Small intestine (tissue), 7 donors: ENCODE data around the gene LMBRD1. TPM values are rescaled to one million over a fixed set of nuclear protein-coding genes. Genes with fewer than 3 reads are reported as not detected.

ENCODE experiments used
- DNase-seq, 2 donors: peaks; one replicate each; pipeline versions ENCODE4 v3.0.0 to v3.0.0-alpha.2; 2013
- FAIRE-seq: peaks from 2 replicates; lab custom pipeline; 2012; peaks lifted over from hg19 to GRCh38; lab: Jason Lieb, UNC
- H3K27ac ChIP-seq, 3 donors: one replicate each; pipeline ENCODE4 v1.5.1; 2013; ENCODE audit warnings: low read length in 2 of 3, mild to moderate bottlenecking in 2 of 3, control low read depth in 1 of 3, inconsistent platforms in 1 of 3, low read depth in 1 of 3, moderate library complexity in 1 of 3
- H3K27me3 ChIP-seq, 3 donors: one replicate each; pipeline ENCODE4 v1.6.1; 2013; ENCODE audit warnings: low read length in 3 of 3, inconsistent platforms in 1 of 3; ENCODE audit not compliant: control insufficient read depth in 3 of 3, insufficient read depth in 3 of 3
- H3K36me3 ChIP-seq, 3 donors: one replicate each; pipeline ENCODE4 v1.6.1; 2013; ENCODE audit warnings: low read length in 3 of 3, inconsistent platforms in 1 of 3, low read depth in 1 of 3, mild to moderate bottlenecking in 1 of 3, moderate library complexity in 1 of 3; ENCODE audit not compliant: control insufficient read depth in 3 of 3, insufficient read depth in 2 of 3
- H3K4me1 ChIP-seq, 3 donors: one replicate each; pipeline ENCODE4 v1.6.1; 2013; ENCODE audit warnings: low read length in 2 of 3, inconsistent platforms in 1 of 3, low read depth in 1 of 3, mild to moderate bottlenecking in 1 of 3, moderate library complexity in 1 of 3; ENCODE audit not compliant: control insufficient read depth in 3 of 3, insufficient read depth in 2 of 3
- H3K4me3 ChIP-seq, 3 donors: one replicate each; pipeline ENCODE4 v1.5.1; 2013; ENCODE audit warnings: low read length in 3 of 3, control low read depth in 1 of 3, inconsistent platforms in 1 of 3, low read depth in 1 of 3, mild to moderate bottlenecking in 1 of 3, moderate library complexity in 1 of 3
- H3K9me3 ChIP-seq, 2 donors: one replicate each; pipeline ENCODE4 v1.6.1; 2013; ENCODE audit warnings: low read depth in 1 of 2, low read length in 1 of 2; ENCODE audit not compliant: control insufficient read depth in 2 of 2, insufficient read depth in 1 of 2
- WGBS, 3 donors: extraction: QIAGEN DNeasy Blood & Tissue Kit; methylation state at CpG; one replicate each; pipeline ENCODE4 v1.1.7; 2013; 5-methylcytosine and 5-hydroxymethylcytosine counted together
- polyA plus RNA-seq, 4 donors: library from polyadenylated mRNA; stranded (reverse) in 3 of 4; unstranded in 1 of 4; fragments of 200-250 nt in 3 of 4; fragments of 120-200 nt in 1 of 4; gene quantifications; one replicate each; pipeline versions ENCODE4 v1.2.1 to v1.2.3, GENCODE V29; 2013
- donor health status: healthy with polysubstance abuse.
- donor health status: control.
- donor health status: control.
- donor health status: Bipolar disorder and iron deficiency.
- donor health status: healthy.

LMBRD1 gene
- polyA plus RNA-seq, 4 donors, result 23.5 to 108 (median 36.0) TPM

DNA sequence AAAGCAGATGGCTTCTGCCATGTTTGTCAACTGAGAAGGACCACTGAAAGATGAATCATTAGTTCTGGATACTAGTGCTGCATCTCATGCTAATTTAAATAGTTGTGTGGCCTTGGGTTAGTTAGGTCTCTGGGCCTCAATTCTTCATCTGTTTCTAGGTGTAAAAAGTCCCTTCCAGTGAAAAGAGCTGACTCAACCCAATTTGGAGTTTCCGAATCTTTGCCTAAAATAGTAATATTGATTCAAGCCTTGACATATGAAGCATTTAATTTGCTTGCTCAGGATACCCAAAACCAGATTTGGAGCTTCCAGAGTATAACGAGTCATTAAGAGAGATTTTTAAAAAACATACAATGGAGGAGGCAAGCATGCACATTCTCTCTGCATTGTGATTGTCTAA lies 163.9 kb downstream of the LMBRD1 start:
- DNase-seq, result no peak
- peaks cover 0 to 2% of the 10 kb centered on the region in 2 donors for H3K9me3 ChIP-seq
- no peak for FAIRE-seq
- H3K27ac ChIP-seq, result no peak overlapping the region
- WGBS, 3 donors, result 67 to 84% (median 69%) methylated on average over 2 of the region's 2 CpGs
- H3K36me3 ChIP-seq, result no peaks in the 10 kb centered on the region
- no peak overlapping the region for H3K4me3 ChIP-seq
- no peaks in the 10 kb centered on the region for H3K4me1 ChIP-seq
- no peaks in the 10 kb centered on the region for H3K27me3 ChIP-seq

DNA sequence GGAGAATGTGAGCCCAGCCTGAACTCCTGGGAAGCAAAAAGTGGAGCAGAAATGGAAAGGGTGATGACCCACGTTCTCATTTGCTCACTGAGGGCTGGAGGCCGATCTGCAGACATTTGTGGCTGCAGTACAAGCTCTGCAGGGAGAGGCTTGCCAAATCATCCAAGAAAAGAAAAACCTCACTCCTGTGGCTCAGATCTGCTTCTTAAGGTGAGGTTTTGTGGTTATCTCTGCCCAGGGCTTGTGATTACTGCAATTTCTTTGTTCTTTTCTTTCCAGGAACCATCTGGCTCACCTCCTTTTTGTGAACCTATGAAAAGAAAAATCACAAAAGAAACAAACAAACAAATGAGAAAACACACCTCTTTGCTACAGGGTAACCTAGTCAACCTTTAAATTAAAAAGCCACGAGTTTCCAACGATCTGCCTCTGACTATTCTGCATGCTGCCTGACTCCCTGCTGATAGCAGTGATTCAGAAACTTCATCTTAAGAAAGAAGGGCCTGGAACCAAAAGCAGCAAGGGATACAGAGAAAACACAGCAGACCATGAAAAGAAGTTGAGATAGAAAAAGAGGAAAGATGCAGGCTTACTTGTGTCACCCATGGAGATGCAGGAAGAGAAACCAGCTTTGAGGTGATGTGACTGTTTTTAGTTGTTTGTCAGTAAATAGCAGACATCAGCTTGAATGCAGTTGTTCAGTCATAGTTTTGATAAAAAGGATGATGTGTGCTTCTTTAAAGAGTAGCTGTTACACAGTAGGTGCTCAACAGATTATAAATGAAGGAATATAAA lies 165.1 kb downstream of the LMBRD1 start:
- Histone ChIP-seq H3K4me3 (no peak overlapping the region), H3K4me1 (no peaks in the 10 kb centered on the region), H3K9me3 (peaks cover 0 to 2% of the 10 kb centered on the region in 2 donors), H3K27ac (no peak overlapping the region), H3K36me3 (no peaks in the 10 kb centered on the region), H3K27me3 (no peaks in the 10 kb centered on the region)
- no peak for FAIRE-seq
- DNase-seq, result no peak
- WGBS, 3 donors, result 25 to 29% (median 27%) methylated on average over 4 of the region's 4 CpGs

DNA sequence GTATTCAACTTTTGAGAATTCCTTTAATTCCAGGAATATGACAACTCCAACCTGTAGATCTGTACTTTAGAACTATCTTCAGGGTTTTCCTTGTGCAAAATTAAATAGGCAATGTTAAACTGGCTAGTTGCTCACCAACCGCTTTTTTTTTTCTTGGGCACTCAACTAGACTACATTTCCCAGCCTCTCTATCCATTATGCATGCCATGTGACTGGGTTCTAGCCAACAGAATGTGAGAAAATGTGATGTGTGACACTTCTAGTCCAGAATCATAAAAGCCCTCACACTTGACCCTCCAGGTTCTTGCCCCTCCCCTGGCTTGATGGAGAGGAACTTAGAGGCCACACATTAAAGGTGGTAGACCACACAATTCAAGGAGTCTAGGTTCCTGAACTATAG lies 166.0 kb downstream of the LMBRD1 start:
- H3K36me3 ChIP-seq, result no peaks in the 10 kb centered on the region
- FAIRE-seq (no peak), DNase-seq (no peak)
- peaks cover 0 to 2% of the 10 kb centered on the region in 2 donors for H3K9me3 ChIP-seq
- H3K27ac ChIP-seq, result no peak overlapping the region
- WGBS, 3 donors, result 90 to 93% (median 92%) methylated on average over 1 of the region's 1 CpG
- no peak overlapping the region for H3K4me3 ChIP-seq
- no peaks in the 10 kb centered on the region for H3K4me1 ChIP-seq
- no peaks in the 10 kb centered on the region for H3K27me3 ChIP-seq

DNA sequence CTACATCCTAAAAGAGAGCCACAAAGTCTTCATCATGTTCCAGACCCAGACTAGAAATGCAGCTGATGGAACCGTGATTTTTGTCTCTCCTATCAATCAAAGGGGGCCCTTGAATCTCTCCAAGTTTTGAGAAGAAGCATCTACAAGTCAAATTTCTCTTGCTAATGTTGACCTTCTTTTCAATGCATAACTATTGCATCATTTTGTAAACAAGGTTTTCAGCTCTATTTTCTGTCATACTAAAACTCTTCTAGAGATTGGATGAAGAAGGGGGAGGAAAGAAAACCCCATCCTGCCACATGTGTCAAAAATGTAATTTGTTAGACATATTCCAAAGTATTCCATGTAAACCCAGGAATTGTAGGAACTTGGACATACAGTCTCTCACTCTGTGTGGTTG lies 169.2 kb downstream of the LMBRD1 start:
- no peaks in the 10 kb centered on the region for H3K36me3 ChIP-seq
- DNase-seq (no peak), FAIRE-seq (no peak)
- H3K27me3 ChIP-seq, result no peaks in the 10 kb centered on the region
- H3K27ac ChIP-seq, result no peak overlapping the region
- 38 to 81% (median 41%) methylated on average over 1 of the region's 1 CpG for WGBS, 3 donors
- H3K9me3 ChIP-seq, result peaks cover 0 to 2% of the 10 kb centered on the region in 2 donors
- H3K4me1 ChIP-seq, result no peaks in the 10 kb centered on the region
- H3K4me3 ChIP-seq, result no peak overlapping the region

DNA sequence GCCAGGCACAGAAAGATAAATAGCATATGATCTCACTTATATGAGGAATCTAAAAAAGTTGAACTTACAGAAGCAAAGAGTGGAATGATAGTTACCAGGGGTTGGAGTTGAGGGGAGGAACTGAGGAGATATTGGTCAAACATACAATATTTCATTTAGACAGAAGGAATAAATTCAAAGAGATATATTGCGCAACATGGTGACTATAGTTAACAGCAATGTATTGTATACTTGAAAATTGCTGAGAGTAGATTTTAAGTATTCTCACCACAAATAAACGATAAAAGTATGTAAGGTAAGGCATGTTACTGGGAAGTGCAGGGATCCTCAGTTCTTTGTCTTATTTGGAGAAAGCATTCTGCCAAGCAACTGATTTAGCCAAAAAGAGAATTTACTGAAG lies 171.9 kb downstream of the LMBRD1 start:
- WGBS, 3 donors, result 70 to 95% (median 74%) methylated on average over 2 of the region's 2 CpGs
- FAIRE-seq (no peak), DNase-seq (no peak)
- H3K4me1 ChIP-seq, result no peaks in the 10 kb centered on the region
- H3K9me3 ChIP-seq, result peaks cover 0 to 2% of the 10 kb centered on the region in 2 donors
- H3K27ac ChIP-seq, result no peak overlapping the region
- no peaks in the 10 kb centered on the region for H3K27me3 ChIP-seq
- H3K36me3 ChIP-seq, result no peaks in the 10 kb centered on the region
- no peak overlapping the region for H3K4me3 ChIP-seq

Other genes with a start within 250 kb of the LMBRD1 start
- gene COL19A1, start 69.5 kb upstream of the LMBRD1 start, polyA plus RNA-seq, result 1 to 10 TPM in 1 of 4 donors, under 1 TPM in 1, not detected in 2; 0.09 to 5.2 TPM